Memory B cell (primary cell): ENCODE measurements around the gene UCKL1.
"Not testable (repeated sequence)": the region's sequence is repeated elsewhere in the genome, so short reads cannot be mapped to it uniquely, and the experiment has no call there.

ENCODE experiments used
- ATAC-seq: fragments of 150-1000 bp; cut with Tn5 transposase; 2 replicates; pipeline ENCODE4 v1.10.0; 2021; ENCODE audit warnings: low read depth, mild to moderate bottlenecking, moderate library complexity
- DNase-seq, 2 donors: peaks; one replicate each; pipeline ENCODE4 v3.0.0; 2022; ENCODE audit warnings: low spot score in 2 of 2
- H3K27ac Mint-ChIP-seq: one replicate; pipeline ENCODE4 v1.8.0; 2022; ENCODE audit warnings: mild to moderate bottlenecking, moderate library complexity, mixed read lengths
- H3K27me3 Mint-ChIP-seq: one replicate; pipeline ENCODE4 v1.8.0; 2022; ENCODE audit warnings: mixed read lengths
- H3K36me3 Mint-ChIP-seq: one replicate; pipeline ENCODE4 v1.8.0; 2022; ENCODE audit warnings: mild to moderate bottlenecking, mixed read lengths
- H3K4me1 Mint-ChIP-seq: one replicate; pipeline ENCODE4 v1.8.0; 2022; ENCODE audit warnings: mixed read lengths
- H3K4me3 Mint-ChIP-seq: one replicate; pipeline ENCODE4 v1.8.0; 2022; ENCODE audit warnings: mild to moderate bottlenecking, moderate library complexity, mixed read lengths
- H3K9me3 Mint-ChIP-seq: one replicate; pipeline ENCODE4 v1.8.0; 2022; ENCODE audit warnings: mixed read lengths

UCKL1 gene

GRCh38 chr20:63967330-63968135 lies 11.3 kb upstream of the UCKL1 start:
- Mint-ChIP-seq H3K9me3 (peaks cover 3% of the 10 kb centered on the region), H3K4me3 (no peak overlapping the region), H3K36me3 (peaks cover 8% of the 10 kb centered on the region), H3K27ac (no peak overlapping the region), H3K27me3 (peaks cover 4% of the 10 kb centered on the region), H3K4me1 (peaks cover 11% of the 10 kb centered on the region)
- no peak for ATAC-seq
- no peak for DNase-seq

- H3K27ac Mint-ChIP-seq = no peak overlapping the region
- H3K27me3 Mint-ChIP-seq = peaks cover 4% of the 10 kb centered on the region
- peaks cover 10% of the 10 kb centered on the region for H3K36me3 Mint-ChIP-seq
- ATAC-seq = no peak
- no peak for DNase-seq
- peaks cover 11% of the 10 kb centered on the region for H3K4me1 Mint-ChIP-seq
- H3K9me3 Mint-ChIP-seq = peaks cover 3% of the 10 kb centered on the region
- H3K4me3 Mint-ChIP-seq = no peak overlapping the region
Measured at GRCh38 chr20:63966944-63967322, 10.7 kb upstream of the UCKL1 start.

- Mint-ChIP-seq H3K9me3 (peaks cover 3% of the 10 kb centered on the region), H3K4me1 (peaks cover 11% of the 10 kb centered on the region), H3K27ac (no peak overlapping the region), H3K36me3 (peaks cover 13% of the 10 kb centered on the region), H3K27me3 (peaks cover 4% of the 10 kb centered on the region), H3K4me3 (no peak overlapping the region)
- ATAC-seq = no peak
- DNase-seq = no peak
Measured at GRCh38 chr20:63966172-63966943, 10.1 kb upstream of the UCKL1 start.

GRCh38 chr20:63964412-63964811 lies 8.2 kb upstream of the UCKL1 start:
- Mint-ChIP-seq H3K27ac (no peak overlapping the region), H3K36me3 (peaks cover 14% of the 10 kb centered on the region), H3K9me3 (peaks cover 3% of the 10 kb centered on the region), H3K4me1 (peaks cover 5% of the 10 kb centered on the region), H3K4me3 (no peak overlapping the region), H3K27me3 (no peaks in the 10 kb centered on the region)
- ATAC-seq = no peak
- DNase-seq = no peak

- Mint-ChIP-seq H3K9me3 (peaks cover 3% of the 10 kb centered on the region), H3K4me1 (peaks cover 4% of the 10 kb centered on the region), H3K36me3 (peaks cover 14% of the 10 kb centered on the region), H3K27ac (no peak overlapping the region), H3K27me3 (no peaks in the 10 kb centered on the region), H3K4me3 (no peak overlapping the region)
- ATAC-seq (no peak), DNase-seq (no peak)
Measured at GRCh38 chr20:63963784-63964301, 7.6 kb upstream of the UCKL1 start.

GRCh38 chr20:63963348-63963741 lies 7.1 kb upstream of the UCKL1 start:
- Mint-ChIP-seq H3K4me1 (no peaks in the 10 kb centered on the region), H3K9me3 (peaks cover 3% of the 10 kb centered on the region), H3K27me3 (no peaks in the 10 kb centered on the region), H3K27ac (no peak overlapping the region), H3K4me3 (no peak overlapping the region), H3K36me3 (peaks cover 14% of the 10 kb centered on the region)
- ATAC-seq (no peak), DNase-seq (no peak)

- Mint-ChIP-seq H3K4me1 (peaks cover 3% of the 10 kb centered on the region), H3K4me3 (no peak overlapping the region), H3K36me3 (peaks cover 14% of the 10 kb centered on the region), H3K27me3 (no peaks in the 10 kb centered on the region), H3K27ac (no peak overlapping the region), H3K9me3 (peaks cover 3% of the 10 kb centered on the region)
- DNase-seq (no peak), ATAC-seq (no peak)
Measured at GRCh38 chr20:63962426-63963347, 6.5 kb upstream of the UCKL1 start.

GRCh38 chr20:63961664-63962425 lies 5.6 kb upstream of the UCKL1 start:
- ATAC-seq = no peak
- H3K36me3 Mint-ChIP-seq = peaks cover 14% of the 10 kb centered on the region

GRCh38 chr20:63960654-63961621 lies 4.7 kb upstream of the UCKL1 start:
- H3K27ac Mint-ChIP-seq, DNase-seq, H3K27me3 Mint-ChIP-seq, ATAC-seq, H3K9me3 Mint-ChIP-seq, H3K4me3 Mint-ChIP-seq: not testable (repeated sequence)
- peaks cover 10% of the 10 kb centered on the region for H3K4me1 Mint-ChIP-seq
- peaks cover 11% of the 10 kb centered on the region for H3K36me3 Mint-ChIP-seq

More at GRCh38 chr20:63961664-63962425, 5.6 kb upstream of the UCKL1 start:
- no peak for DNase-seq
- Mint-ChIP-seq H3K27me3 (no peaks in the 10 kb centered on the region), H3K4me3 (no peak overlapping the region), H3K4me1 (peaks cover 10% of the 10 kb centered on the region), H3K9me3 (peaks cover 3% of the 10 kb centered on the region), H3K27ac (no peak overlapping the region)

GRCh38 chr20:63959699-63960075 lies 3.5 kb upstream of the UCKL1 start:
- no peaks in the 10 kb centered on the region for H3K9me3 Mint-ChIP-seq
- H3K27me3 Mint-ChIP-seq = no peaks in the 10 kb centered on the region
- H3K4me1 Mint-ChIP-seq = peaks cover 13% of the 10 kb centered on the region
- H3K36me3 Mint-ChIP-seq = peaks cover 9% of the 10 kb centered on the region
- H3K27ac Mint-ChIP-seq = no peak overlapping the region
- ATAC-seq (no peak), DNase-seq (no peak)
- H3K4me3 Mint-ChIP-seq = no peak overlapping the region

- Mint-ChIP-seq H3K27me3 (no peaks in the 10 kb centered on the region), H3K4me1 (peaks cover 18% of the 10 kb centered on the region), H3K4me3 (no peak overlapping the region), H3K9me3 (no peaks in the 10 kb centered on the region), H3K36me3 (peaks cover 9% of the 10 kb centered on the region), H3K27ac (no peak overlapping the region)
- DNase-seq (no peak), ATAC-seq (no peak)
Measured at GRCh38 chr20:63958964-63959698, 2.9 kb upstream of the UCKL1 start.

GRCh38 chr20:63958471-63958870 lies 2.3 kb upstream of the UCKL1 start:
- no peak for ATAC-seq
- Mint-ChIP-seq H3K27me3 (no peaks in the 10 kb centered on the region), H3K27ac (no peak overlapping the region), H3K4me3 (peak overlapping the region; percentile 47), H3K36me3 (peaks cover 9% of the 10 kb centered on the region), H3K9me3 (no peaks in the 10 kb centered on the region), H3K4me1 (peaks cover 24% of the 10 kb centered on the region)
- DNase-seq = no peak
